Ishikawa (cell line): ENCODE data around the gene FANCE.

Source experiments
- CEBPB ChIP-seq: IDR thresholded peaks from 2 replicates; pipeline ENCODE4 v1.6.1; 2012
- EGR1 ChIP-seq: IDR thresholded peaks from 2 replicates; pipeline ENCODE4 v1.6.1; 2012
- EP300 ChIP-seq: IDR thresholded peaks from 2 replicates; pipeline ENCODE4 v1.6.1; 2012; ENCODE audit warnings: borderline replicate concordance
- TAF1 ChIP-seq: IDR thresholded peaks from 2 replicates; pipeline ENCODE4 v1.6.1; 2012; ENCODE audit warnings: low read depth, mild to moderate bottlenecking
- TCF12 ChIP-seq: IDR thresholded peaks from 2 replicates; pipeline ENCODE4 v1.6.1; 2012; ENCODE audit warnings: low read depth
- TEAD4 ChIP-seq: IDR thresholded peaks from 2 replicates; pipeline ENCODE4 v1.6.1; 2012
- YY1 ChIP-seq: IDR thresholded peaks from 2 replicates; pipeline ENCODE4 v1.6.1; 2012; ENCODE audit warnings: low read depth
- ZBTB7A ChIP-seq: IDR thresholded peaks from 2 replicates; pipeline ENCODE4 v1.6.1; 2012; ENCODE audit warnings: low read depth
- TF ChIP-seq, protein P1 (sequence below): IDR thresholded peaks from 2 replicates; pipeline ENCODE4 v1.6.1; 2012; ENCODE audit warnings: low read depth, mild to moderate bottlenecking
- TF ChIP-seq, protein P2 (sequence below): IDR thresholded peaks from 2 replicates; pipeline ENCODE4 v1.6.1; 2012

DNA sequence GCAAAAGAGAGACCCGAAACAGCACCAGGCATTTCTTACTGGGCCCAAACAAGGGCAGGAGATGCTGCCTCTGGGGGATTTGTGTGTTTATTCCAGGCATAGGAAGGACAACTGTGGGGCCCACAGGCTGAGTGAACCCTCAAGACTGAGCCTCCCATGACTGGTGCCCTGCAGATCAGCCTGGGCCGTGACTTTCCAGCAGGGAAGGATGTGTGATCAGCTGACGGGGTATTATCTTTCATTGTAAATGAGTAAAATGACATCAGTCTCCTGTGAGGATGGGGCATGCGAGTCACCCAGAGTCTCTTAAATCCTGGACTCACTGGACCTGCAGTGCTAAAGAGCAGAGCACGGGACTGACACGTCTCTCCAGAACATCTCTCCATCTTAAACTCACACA, 48.6 kb downstream of the FANCE start:
- TF ChIP-seq CEBPB (no peak), TCF12 (no peak), EGR1 (no peak), YY1 (no peak), ZBTB7A (no peak), TAF1 (no peak), TEAD4 (no peak), EP300 (no peak)
- TF ChIP-seq, protein P1, sequence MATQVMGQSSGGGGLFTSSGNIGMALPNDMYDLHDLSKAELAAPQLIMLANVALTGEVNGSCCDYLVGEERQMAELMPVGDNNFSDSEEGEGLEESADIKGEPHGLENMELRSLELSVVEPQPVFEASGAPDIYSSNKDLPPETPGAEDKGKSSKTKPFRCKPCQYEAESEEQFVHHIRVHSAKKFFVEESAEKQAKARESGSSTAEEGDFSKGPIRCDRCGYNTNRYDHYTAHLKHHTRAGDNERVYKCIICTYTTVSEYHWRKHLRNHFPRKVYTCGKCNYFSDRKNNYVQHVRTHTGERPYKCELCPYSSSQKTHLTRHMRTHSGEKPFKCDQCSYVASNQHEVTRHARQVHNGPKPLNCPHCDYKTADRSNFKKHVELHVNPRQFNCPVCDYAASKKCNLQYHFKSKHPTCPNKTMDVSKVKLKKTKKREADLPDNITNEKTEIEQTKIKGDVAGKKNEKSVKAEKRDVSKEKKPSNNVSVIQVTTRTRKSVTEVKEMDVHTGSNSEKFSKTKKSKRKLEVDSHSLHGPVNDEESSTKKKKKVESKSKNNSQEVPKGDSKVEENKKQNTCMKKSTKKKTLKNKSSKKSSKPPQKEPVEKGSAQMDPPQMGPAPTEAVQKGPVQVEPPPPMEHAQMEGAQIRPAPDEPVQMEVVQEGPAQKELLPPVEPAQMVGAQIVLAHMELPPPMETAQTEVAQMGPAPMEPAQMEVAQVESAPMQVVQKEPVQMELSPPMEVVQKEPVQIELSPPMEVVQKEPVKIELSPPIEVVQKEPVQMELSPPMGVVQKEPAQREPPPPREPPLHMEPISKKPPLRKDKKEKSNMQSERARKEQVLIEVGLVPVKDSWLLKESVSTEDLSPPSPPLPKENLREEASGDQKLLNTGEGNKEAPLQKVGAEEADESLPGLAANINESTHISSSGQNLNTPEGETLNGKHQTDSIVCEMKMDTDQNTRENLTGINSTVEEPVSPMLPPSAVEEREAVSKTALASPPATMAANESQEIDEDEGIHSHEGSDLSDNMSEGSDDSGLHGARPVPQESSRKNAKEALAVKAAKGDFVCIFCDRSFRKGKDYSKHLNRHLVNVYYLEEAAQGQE, result no peak
- TF ChIP-seq, protein P2, sequence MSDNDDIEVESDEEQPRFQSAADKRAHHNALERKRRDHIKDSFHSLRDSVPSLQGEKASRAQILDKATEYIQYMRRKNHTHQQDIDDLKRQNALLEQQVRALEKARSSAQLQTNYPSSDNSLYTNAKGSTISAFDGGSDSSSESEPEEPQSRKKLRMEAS, result no peak
